Measurements from ENCODE around the gene GSX1. TPM values are rescaled to one million over a fixed set of nuclear protein-coding genes. Genes with fewer than 3 reads are reported as not detected.

Gene GSX1
- total RNA-seq, 2 donors from 2014 or later: not detected

Other genes with a start within 250 kb of the GSX1 start
- 1 to 10 TPM; 4.9 to 7.7 TPM for gene LNX2, start 172.0 kb upstream of the GSX1 start, total RNA-seq
- 100 to 1,000 TPM; 159 to 166 TPM for gene POLR1D, start 170.6 kb upstream of the GSX1 start, total RNA-seq
- gene PDX1, start 127.5 kb downstream of the GSX1 start, total RNA-seq: not detected
- not detected for gene CDX2, start 176.8 kb downstream of the GSX1 start, total RNA-seq
- gene URAD, start 196.2 kb downstream of the GSX1 start, total RNA-seq: not detected